ENCODE results near the gene SLC8A3. TPM values are rescaled to one million over a fixed set of nuclear protein-coding genes. Genes with fewer than 3 reads are reported as not detected.

The SLC8A3 gene
- total and polyA plus RNA-seq, 2 donors (not counting 3 experiments of a cell fraction or from before 2014, with no cell fraction given): not detected

DNA sequence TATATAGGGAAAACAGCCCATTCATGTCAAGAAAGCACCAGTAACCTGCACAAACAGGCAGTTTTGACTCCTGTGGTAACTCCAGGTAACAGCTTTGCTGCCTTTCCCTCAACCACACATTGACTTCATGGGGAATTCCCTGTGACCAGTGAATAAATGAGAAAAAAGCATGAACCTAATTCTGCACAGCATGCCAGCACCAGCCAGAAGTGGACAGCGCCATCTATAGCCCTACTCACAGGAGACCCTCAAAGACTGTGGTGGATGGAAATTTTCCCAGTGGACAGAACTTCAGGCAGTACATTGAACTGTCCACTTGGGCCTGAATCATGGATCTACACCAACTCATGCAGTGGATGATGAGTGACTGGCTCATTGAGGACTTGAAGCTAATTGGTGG is 152.1 kb downstream of the SLC8A3 start:
- TF ChIP-seq GATA2 (IDR thresholded peaks at IDR 0.05; ENCODE audit: insufficient read depth, insufficient read length, low read depth, low read length): no peak
- TF ChIP-seq, protein P1, sequence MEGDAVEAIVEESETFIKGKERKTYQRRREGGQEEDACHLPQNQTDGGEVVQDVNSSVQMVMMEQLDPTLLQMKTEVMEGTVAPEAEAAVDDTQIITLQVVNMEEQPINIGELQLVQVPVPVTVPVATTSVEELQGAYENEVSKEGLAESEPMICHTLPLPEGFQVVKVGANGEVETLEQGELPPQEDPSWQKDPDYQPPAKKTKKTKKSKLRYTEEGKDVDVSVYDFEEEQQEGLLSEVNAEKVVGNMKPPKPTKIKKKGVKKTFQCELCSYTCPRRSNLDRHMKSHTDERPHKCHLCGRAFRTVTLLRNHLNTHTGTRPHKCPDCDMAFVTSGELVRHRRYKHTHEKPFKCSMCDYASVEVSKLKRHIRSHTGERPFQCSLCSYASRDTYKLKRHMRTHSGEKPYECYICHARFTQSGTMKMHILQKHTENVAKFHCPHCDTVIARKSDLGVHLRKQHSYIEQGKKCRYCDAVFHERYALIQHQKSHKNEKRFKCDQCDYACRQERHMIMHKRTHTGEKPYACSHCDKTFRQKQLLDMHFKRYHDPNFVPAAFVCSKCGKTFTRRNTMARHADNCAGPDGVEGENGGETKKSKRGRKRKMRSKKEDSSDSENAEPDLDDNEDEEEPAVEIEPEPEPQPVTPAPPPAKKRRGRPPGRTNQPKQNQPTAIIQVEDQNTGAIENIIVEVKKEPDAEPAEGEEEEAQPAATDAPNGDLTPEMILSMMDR (IDR thresholded peaks at IDR 0.05; ENCODE audit: extremely low read depth in 1 of 2, insufficient read depth in 1 of 2, low read depth in 1 of 2, low read length in 2 of 2): no peak
- no peak for TF ChIP-seq JUN (IDR thresholded peaks at IDR 0.05; ENCODE audit: borderline replicate concordance, insufficient read depth, insufficient read length, low read depth)
- TF ChIP-seq MAX (IDR thresholded peaks at IDR 0.05; ENCODE audit: insufficient read depth, insufficient read length): no peak
- no peak for TF ChIP-seq MYC (IDR thresholded peaks at IDR 0.05; ENCODE audit: low read depth, low read length)
- TF ChIP-seq FOS (IDR thresholded peaks at IDR 0.05; ENCODE audit: borderline replicate concordance, insufficient read depth, low read length): no peak
- TF ChIP-seq EZH2 (IDR thresholded peaks at IDR 0.05; ENCODE audit: borderline replicate concordance, low read depth, low read length, severe bottlenecking): no peak
- no peak for TF ChIP-seq POLR2AphosphoS5 (IDR thresholded peaks at IDR 0.05; ENCODE audit: insufficient read depth, low read depth, low read length)
- no peak for TF ChIP-seq POLR2A (IDR thresholded peaks at IDR 0.05; ENCODE audit: low read depth, low read length)
- Histone ChIP-seq H3K4me2 (ENCODE audit: insufficient read depth, low read length) (no peak overlapping the region), H4K20me1 (replicated peaks; ENCODE audit: control insufficient read depth, extremely low read depth, insufficient read depth, low read length) (no peaks in the 10 kb centered on the region), H3K36me3 (ENCODE audit: control insufficient read depth in 2 of 2, extremely low read depth in 1 of 2, insufficient read depth in 2 of 2, low read length in 2 of 2) (no peaks in the 10 kb centered on the region), H3K4me3 (replicated peaks in 1 of 3; ENCODE audit: insufficient read depth in 1 of 3, low read depth in 1 of 3, low read length in 3 of 3) (no peak overlapping the region), H3K9me3 (replicated peaks; ENCODE audit: control insufficient read depth, insufficient read depth, low read length) (no peaks in the 10 kb centered on the region), H2AFZ (ENCODE audit: low read depth, low read length) (no peak overlapping the region), H3K9ac (replicated peaks; ENCODE audit: extremely low read depth, insufficient read depth, low read length) (no peak overlapping the region), H3K4me1 (ENCODE audit: control insufficient read depth, extremely low read depth, insufficient read depth, low read length) (no peaks in the 10 kb centered on the region), H3K27ac (ENCODE audit: insufficient read depth, low read depth, low read length) (no peak overlapping the region), H3K9me1 (replicated peaks; ENCODE audit: control insufficient read depth, extremely low read depth, insufficient read depth, low read length) (no peaks in the 10 kb centered on the region), H3K79me2 (ENCODE audit: control insufficient read depth, insufficient read depth, low read length) (no peaks in the 10 kb centered on the region), H3K27me3 (ENCODE audit: control insufficient read depth in 2 of 2, insufficient read depth in 2 of 2, low read length in 2 of 2) (peaks cover 0 to 2% of the 10 kb centered on the region in 2 experiments)
- dilution Hi-C loops (cut with MboI; ENCODE audit: extremely low pct_ligation_motif_present, low sequenced_read_pairs) (no loop called here), intact Hi-C loops (cut with micrococcal nuclease) (no loop called here)
- CTCF ChIA-PET: no interaction called here
- FAIRE-seq (no peak), DNase-seq (ENCODE audit: low read depth, low spot score) (no peak)
- POLR2A ChIA-PET: no interaction called here
- no TSS peak for BruUV-seq (replicated peaks)

Measured in endothelial cell of umbilical vein (primary cell).